Activated gamma-delta T cell treated with anti-CD3 and anti-CD28 coated beads, Interleukin-2, amount 50 U/mL, for 16 hours (primary cell): ENCODE measurements around the gene CADPS2.
"Not testable (repeated sequence)": the region's sequence is repeated elsewhere in the genome, so short reads cannot be mapped to it uniquely, and the experiment has no call there.

Experiments used
- DNase-seq: peaks from one replicate; pipeline ENCODE4 v3.0.0-alpha.2; 2020; ENCODE audit warnings: low read depth

CADPS2 gene

GRCh38 chr7:122709930-122710646 lies 176.2 kb downstream of the CADPS2 start:
- DNase-seq = no peak

DNA sequence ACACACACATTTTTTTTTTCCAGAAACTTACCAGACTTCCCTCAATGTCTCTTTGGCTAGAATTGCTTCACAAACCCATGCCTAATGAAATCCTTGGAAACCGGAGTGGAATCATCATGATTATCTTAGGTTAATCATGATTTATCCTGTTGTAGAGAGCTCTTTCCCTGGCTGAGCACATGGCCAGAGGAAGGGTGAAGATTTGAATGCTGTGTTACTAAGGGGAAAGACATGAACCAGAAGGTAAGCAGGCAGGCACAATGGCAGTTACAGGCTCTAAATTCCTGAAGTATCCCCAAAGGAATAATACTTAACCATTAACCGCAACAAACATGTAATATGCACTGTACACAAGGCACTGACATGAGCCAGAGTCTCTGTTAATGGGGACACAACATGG lies 179.4 kb downstream of the CADPS2 start:
- no peak for DNase-seq

- DNase-seq = no peak
These were observed 183.3 kb downstream of the CADPS2 start, which contains the start of gene RNF148 for GRCh38 chr7:122702872-122703510. Gene RNF148, minus strand, starts transcription at chr7:122702922. Its CDS starts 172 bp downstream, at chr7:122702750.

DNA sequence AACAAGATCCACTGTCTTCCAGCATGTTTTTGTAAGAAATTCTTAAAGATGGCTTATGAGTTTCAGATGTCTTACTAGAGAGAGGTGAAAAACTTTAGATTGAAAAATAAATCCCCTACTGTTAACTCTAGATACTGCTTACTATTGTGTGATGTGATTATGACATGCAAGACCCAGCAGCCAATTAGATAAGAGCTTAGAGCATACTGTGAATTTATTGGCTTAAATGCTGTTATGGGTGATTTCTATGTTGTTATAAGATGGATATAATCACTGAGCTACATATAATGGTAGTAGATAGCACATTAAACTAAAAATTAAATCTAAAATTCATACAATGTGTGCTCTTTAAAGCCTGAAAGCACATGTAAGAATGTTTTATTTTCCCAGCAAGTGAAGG lies 187.2 kb downstream of the CADPS2 start, which contains the start of gene RNF133:
TSS of gene RNF133 (minus strand) at position 101 of the 400 bp plus-strand sequence. CDS start 199 bp downstream, outside the sequence.
- DNase-seq = no peak

DNA sequence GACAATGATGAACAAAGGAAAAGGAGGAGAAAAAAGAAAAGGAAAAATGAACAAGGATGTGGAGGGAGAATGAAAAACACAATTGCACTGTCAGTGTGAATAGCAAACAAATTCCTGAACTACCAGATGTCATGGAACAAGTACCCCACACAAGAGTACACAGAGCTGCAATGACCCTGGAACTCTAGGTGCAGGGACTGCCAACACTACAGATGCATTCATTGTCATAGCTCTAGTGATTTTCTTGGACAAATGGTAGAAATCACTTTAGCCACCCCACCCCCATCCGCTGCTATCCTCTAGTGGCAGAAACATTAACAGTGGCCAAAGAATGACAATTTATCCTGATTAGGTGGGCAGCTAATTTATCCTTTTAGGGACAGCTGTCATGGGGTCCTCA lies 190.4 kb downstream of the CADPS2 start:
- no peak for DNase-seq

DNA sequence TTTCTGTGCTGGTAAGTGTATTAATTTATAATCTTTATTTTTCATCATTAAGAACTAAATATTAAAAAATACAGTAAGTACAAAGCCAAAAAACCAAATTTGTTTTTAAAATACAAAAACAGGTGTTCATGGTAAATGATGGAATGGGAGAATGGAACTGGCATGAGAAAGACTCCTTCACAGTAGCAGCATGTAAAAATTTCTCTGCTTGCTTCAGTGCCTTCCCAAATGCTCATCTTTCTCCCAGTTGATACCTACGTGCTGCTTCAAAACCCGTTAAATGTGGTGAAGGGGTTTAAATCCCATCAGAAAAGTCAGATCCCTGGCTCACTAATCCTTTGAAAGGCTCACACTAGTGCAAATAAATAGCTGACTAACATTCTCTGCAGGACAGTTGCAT lies 191.6 kb downstream of the CADPS2 start:
- no peak for DNase-seq

GRCh38 chr7:122692769-122693309 lies 193.4 kb downstream of the CADPS2 start:
- no peak for DNase-seq

- DNase-seq = no peak
These were observed 194.6 kb downstream of the CADPS2 start for GRCh38 chr7:122691569-122692235.

- DNase-seq = no peak
These were observed 196.7 kb downstream of the CADPS2 start for GRCh38 chr7:122689346-122690109.

GRCh38 chr7:122688400-122688998 lies 197.8 kb downstream of the CADPS2 start:
- no peak for DNase-seq

GRCh38 chr7:122686360-122686878 lies 199.8 kb downstream of the CADPS2 start:
- DNase-seq = no peak

DNA sequence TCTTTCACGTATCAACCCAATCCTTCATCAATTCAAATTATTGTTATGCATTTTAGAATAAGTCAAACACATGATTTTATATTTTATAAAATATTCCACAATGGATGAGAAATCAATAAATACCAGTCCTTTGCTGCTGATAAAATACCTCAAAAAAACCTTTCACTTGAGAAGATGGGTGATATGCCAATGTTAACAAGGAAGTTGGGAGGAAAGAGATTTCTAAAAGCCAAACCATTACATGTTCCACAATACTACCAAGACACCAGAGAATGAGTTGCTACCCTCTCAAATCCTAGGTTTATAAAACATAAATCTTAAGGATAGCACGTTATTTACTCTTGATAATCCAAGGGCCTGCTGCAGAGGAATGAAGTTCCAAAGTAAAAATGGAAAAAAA lies 201.8 kb downstream of the CADPS2 start:
- no peak for DNase-seq

GRCh38 chr7:122682815-122683550 lies 203.3 kb downstream of the CADPS2 start:
- DNase-seq = no peak

GRCh38 chr7:122681186-122681585 lies 205.1 kb downstream of the CADPS2 start:
- not testable (repeated sequence) for DNase-seq

- no peak for DNase-seq
These were observed 206.4 kb downstream of the CADPS2 start for GRCh38 chr7:122679813-122680212.

- not testable (repeated sequence) for DNase-seq
These were observed 207.0 kb downstream of the CADPS2 start for GRCh38 chr7:122679269-122679709.

GRCh38 chr7:122677149-122677548 lies 209.1 kb downstream of the CADPS2 start:
- DNase-seq = no peak

DNA sequence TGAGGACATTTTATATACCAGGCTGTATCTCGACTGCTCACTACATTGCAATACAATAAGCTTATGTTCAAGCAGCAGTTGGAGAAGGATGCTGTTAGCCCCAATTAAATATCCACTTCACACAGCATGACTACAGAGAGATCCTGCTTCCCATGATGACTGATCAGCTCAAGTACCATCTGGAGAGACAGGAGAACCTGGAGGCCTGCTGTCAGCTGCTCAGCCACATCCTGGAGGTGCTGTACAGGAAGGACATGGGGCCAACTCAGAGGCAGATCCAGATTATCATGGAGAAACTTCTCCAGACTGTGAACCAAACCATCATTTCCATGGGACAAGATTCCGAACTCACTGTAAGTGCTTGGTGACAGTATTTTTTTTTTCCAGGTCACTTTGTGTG lies 209.8 kb downstream of the CADPS2 start:
- DNase-seq = no peak

DNA sequence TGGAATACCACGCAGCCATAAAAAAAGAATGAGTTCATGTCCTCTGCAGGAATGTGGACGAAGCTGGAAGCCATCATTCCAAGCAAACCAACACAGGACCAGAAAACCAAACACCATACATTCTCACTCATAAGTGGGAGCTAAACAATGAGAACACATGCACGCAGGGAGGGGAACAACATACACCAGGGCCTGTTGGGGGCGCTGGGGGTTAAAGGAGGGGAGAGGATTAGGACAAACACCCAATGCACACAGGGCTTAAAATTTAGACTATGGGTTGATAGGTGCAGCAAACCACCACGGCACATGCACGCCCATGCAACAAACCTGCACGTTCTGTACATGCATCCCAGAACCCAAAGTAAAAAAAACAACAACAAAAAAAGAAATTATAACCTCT lies 210.6 kb downstream of the CADPS2 start:
- no peak for DNase-seq

GRCh38 chr7:122675011-122675410 lies 211.2 kb downstream of the CADPS2 start:
- DNase-seq = no peak
